HEK293 (cell line): ENCODE results near the gene B4GALNT3.

Experiments
- CTCF ChIA-PET: fragments of 350-600 bp; formaldehyde crosslinking; extraction: SDS; loops from one replicate; lab custom pipeline; 2021; ENCODE audit warnings: antibody characterized with exemption; lab: Yijun Ruan, JAX
- POLR2A ChIA-PET: fragments of 300-600 bp; formaldehyde crosslinking; extraction: SDS; loops from one replicate; lab custom pipeline; 2020; ENCODE audit warnings: antibody characterized with exemption, inconsistent platforms; lab: Yijun Ruan, JAX
- H3K27ac ChIP-seq: fragments of 200-500 bp; sonication (Bioruptor generic); 2 replicates; pipeline ENCODE4 v1.5.1; 2014; ENCODE audit warnings: low read depth, low read length, control low read depth, inconsistent platforms; ENCODE audit errors: extremely low read depth
- H3K36me3 ChIP-seq, 2 experiments: fragments of 200-500 bp in 1 of 2; sonication (Bioruptor generic) in 1 of 2; 1 replicate in 1 of 2; 2 replicates in 1 of 2; pipeline ENCODE4 v1.5.1; 2014 to 2017; ENCODE audit warnings: inconsistent platforms in 2 of 2, low read length in 2 of 2; ENCODE audit not compliant: control insufficient read depth in 2 of 2, insufficient read depth in 1 of 2
- H3K4me1 ChIP-seq: fragments of 200-500 bp; sonication (Bioruptor generic); 2 replicates; pipeline ENCODE4 v1.5.1; 2014; ENCODE audit warnings: mild to moderate bottlenecking, low read length, inconsistent platforms; ENCODE audit not compliant: control insufficient read depth, insufficient read depth
- H3K4me3 ChIP-seq: 2 replicates; pipeline ENCODE4 v1.5.1; 2011; ENCODE audit warnings: low read depth, mild to moderate bottlenecking, control low read depth, low read length, moderate library complexity
- H3K9me3 ChIP-seq: fragments of 200-500 bp; sonication (Bioruptor generic); 2 replicates; pipeline ENCODE4 v1.5.1; 2014; ENCODE audit warnings: low read depth, low read length, inconsistent platforms; ENCODE audit not compliant: control insufficient read depth, insufficient read depth
- EGR2 ChIP-seq: fragments of 450-650 bp; formaldehyde crosslinking; IDR thresholded peaks from 2 replicates; pipeline ENCODE4 v1.5.1; 2016; ENCODE audit warnings: low read depth, missing biosample characterization, missing genetic modification characterization
- HOXA7 ChIP-seq: sonication (generic); formaldehyde crosslinking; IDR thresholded peaks from 2 replicates; pipeline ENCODE4 v1.8.1; 2022; ENCODE audit warnings: missing genetic modification reagents, borderline replicate concordance
- MEIS1 ChIP-seq: sonication (generic); formaldehyde crosslinking; IDR thresholded peaks from 2 replicates; pipeline ENCODE4 v1.8.1; 2022; ENCODE audit warnings: missing genetic modification reagents, mild to moderate bottlenecking, borderline replicate concordance
- MZF1 ChIP-seq: fragments of 450-650 bp; formaldehyde crosslinking; IDR thresholded peaks from 2 replicates; pipeline ENCODE4 v1.5.1; 2017; ENCODE audit warnings: missing biosample characterization, missing genetic modification characterization, borderline replicate concordance
- PRDM6 ChIP-seq: fragments of 450-650 bp; formaldehyde crosslinking; IDR thresholded peaks from 2 replicates; pipeline ENCODE4 v1.5.1; 2017; ENCODE audit warnings: missing biosample characterization, missing genetic modification characterization
- REST ChIP-seq: fragments of 450-650 bp; formaldehyde crosslinking; IDR thresholded peaks from 2 replicates; pipeline ENCODE4 v1.5.1; 2016; ENCODE audit warnings: missing biosample characterization, missing genetic modification characterization
- SCRT2 ChIP-seq: fragments of 450-650 bp; formaldehyde crosslinking; IDR thresholded peaks from 2 replicates; pipeline ENCODE4 v1.5.1; 2016; ENCODE audit warnings: missing biosample characterization, missing genetic modification characterization
- ZBTB10 ChIP-seq: fragments of 450-650 bp; formaldehyde crosslinking; IDR thresholded peaks from 2 replicates; pipeline ENCODE4 v1.5.1; 2016; ENCODE audit warnings: missing biosample characterization, missing genetic modification characterization
- ZBTB49 ChIP-seq: fragments of 450-650 bp; formaldehyde crosslinking; IDR thresholded peaks from 2 replicates; pipeline ENCODE4 v1.5.1; 2016; ENCODE audit warnings: missing biosample characterization, missing genetic modification characterization, low read depth
- ZBTB8A ChIP-seq: fragments of 450-650 bp; formaldehyde crosslinking; IDR thresholded peaks from 2 replicates; pipeline ENCODE4 v1.5.1; 2016; ENCODE audit warnings: missing biosample characterization, missing genetic modification characterization
- ZFP69B ChIP-seq: fragments of 450-650 bp; formaldehyde crosslinking; IDR thresholded peaks from 2 replicates; pipeline ENCODE4 v1.5.1; 2016; ENCODE audit warnings: missing biosample characterization, missing genetic modification characterization
- ZNF146 ChIP-seq: fragments of 450-650 bp; formaldehyde crosslinking; IDR thresholded peaks from 2 replicates; pipeline ENCODE4 v1.5.1; 2016; ENCODE audit warnings: missing biosample characterization, missing genetic modification characterization
- ZNF239 ChIP-seq: fragments of 450-650 bp; formaldehyde crosslinking; IDR thresholded peaks from 2 replicates; pipeline ENCODE4 v1.5.1; 2016; ENCODE audit warnings: missing biosample characterization, missing genetic modification characterization
- ZNF335 ChIP-seq: fragments of 450-650 bp; formaldehyde crosslinking; conservative IDR thresholded peaks from 2 replicates; pipeline ENCODE4 v1.5.1; 2016; ENCODE audit warnings: missing biosample characterization, missing genetic modification characterization
- ZNF37A ChIP-seq: fragments of 450-650 bp; IDR thresholded peaks from 2 replicates; pipeline ENCODE4 v1.5.1; 2018; ENCODE audit warnings: missing biosample characterization, missing genetic modification characterization
- ZNF391 ChIP-seq: fragments of 450-650 bp; formaldehyde crosslinking; IDR thresholded peaks from 2 replicates; pipeline ENCODE4 v1.5.1; 2016; ENCODE audit warnings: low read depth, missing biosample characterization, missing genetic modification characterization, borderline replicate concordance
- ZNF426 ChIP-seq: fragments of 450-650 bp; formaldehyde crosslinking; IDR thresholded peaks from 2 replicates; pipeline ENCODE4 v1.5.1; 2017; ENCODE audit warnings: missing biosample characterization, missing genetic modification characterization, mild to moderate bottlenecking, inconsistent platforms, moderate library complexity
- ZNF626 ChIP-seq: fragments of 450-650 bp; sonication (Bioruptor Pico); formaldehyde crosslinking; IDR thresholded peaks from 2 replicates; pipeline ENCODE4 v1.5.1; 2018; ENCODE audit warnings: missing biosample characterization, missing genetic modification characterization, inconsistent platforms
- ZNF629 ChIP-seq: fragments of 450-650 bp; formaldehyde crosslinking; IDR thresholded peaks from 2 replicates; pipeline ENCODE4 v1.5.1; 2017; ENCODE audit warnings: missing biosample characterization, missing genetic modification characterization
- ZNF658 ChIP-seq: fragments of 450-650 bp; formaldehyde crosslinking; IDR thresholded peaks from 2 replicates; pipeline ENCODE4; 2016; ENCODE audit warnings: missing biosample characterization, missing genetic modification characterization
- ZNF664 ChIP-seq: fragments of 450-650 bp; formaldehyde crosslinking; IDR thresholded peaks from 2 replicates; pipeline ENCODE4 v1.5.1; 2016; ENCODE audit warnings: missing biosample characterization, missing genetic modification characterization
- ZNF791 ChIP-seq: fragments of 450-650 bp; formaldehyde crosslinking; IDR thresholded peaks from 2 replicates; pipeline ENCODE4 v1.5.1; 2016; ENCODE audit warnings: missing biosample characterization, missing genetic modification characterization
- ZNF843 ChIP-seq: fragments of 450-650 bp; formaldehyde crosslinking; IDR thresholded peaks from 2 replicates; pipeline ENCODE4 v1.5.1; 2016; ENCODE audit warnings: missing biosample characterization, missing genetic modification characterization
- ZSCAN30 ChIP-seq: fragments of 450-650 bp; IDR thresholded peaks from 2 replicates; pipeline ENCODE4 v1.5.1; 2018; ENCODE audit warnings: missing biosample characterization, mild to moderate bottlenecking, missing genetic modification characterization, moderate library complexity

Gene B4GALNT3

GRCh38 chr12:520119-520518, 60.4 kb downstream of the B4GALNT3 start (continued):
- TF ChIP-seq ZNF658 (tag by site-specific recombination), result no peak
- TF ChIP-seq ZNF146, result no peak
- no peak for TF ChIP-seq REST (tag by site-specific recombination)
- TF ChIP-seq ZNF629 (tag by site-specific recombination), result no peak
- TF ChIP-seq ZBTB10 (tag by site-specific recombination), result no peak
- TF ChIP-seq ZNF664 (tag by site-specific recombination), result no peak
- TF ChIP-seq ZNF37A (tag by site-specific recombination), result no peak
- TF ChIP-seq ZNF626, result no peak
- no peak for TF ChIP-seq SCRT2 (tag by site-specific recombination)
- TF ChIP-seq PRDM6, result no peak
- no peak for TF ChIP-seq ZFP69B (tag by site-specific recombination)

GRCh38 chr12:522692-523378, 63.1 kb downstream of the B4GALNT3 start:
- CTCF ChIA-PET, result interaction anchor here (0.6 kb wide), 1 partner anchor 75 kb away, joined by 7 read pairs; no protein-coding TSS in a partner anchor
- Histone ChIP-seq H3K4me1 (no peaks in the 10 kb centered on the region), H3K9me3 (no peaks in the 10 kb centered on the region), H3K36me3 (no peaks in the 10 kb centered on the region), H3K4me3 (no peak overlapping the region), H3K27ac (no peak overlapping the region)
- POLR2A ChIA-PET, result no interaction called here
- TF ChIP-seq ZBTB8A (no peak), MZF1 (tag by site-specific recombination) (no peak), ZNF791 (tag by site-specific recombination) (no peak), ZNF843 (no peak), ZSCAN30 (no peak), EGR2 (no peak), HOXA7 (no peak), ZNF391 (no peak), ZBTB49 (tag by site-specific recombination) (no peak), ZNF426 (tag by site-specific recombination) (no peak), ZNF239 (no peak), ZNF335 (no peak), MEIS1 (CRISPR knock-in tag) (no peak)
